Lower leg skin (tissue), 4 donors: ENCODE results near the gene FNDC3B. TPM values are rescaled to one million over a fixed set of nuclear protein-coding genes. Genes with fewer than 3 reads are reported as not detected.

Source experiments
- DNase-seq, 2 donors: peaks; one replicate each; pipeline ENCODE4 v3.0.0-alpha.2; 2019; ENCODE audit warnings: low spot score in 2 of 2
- H3K4me3 ChIP-seq: fragments of 200-600 bp; sonication (generic); 2 replicates; pipeline ENCODE4 v1.5.1; 2017; ENCODE audit warnings: mild to moderate bottlenecking, low read depth; ENCODE audit not compliant: poor library complexity, severe bottlenecking
- POLR2A ChIP-seq, 2 donors: fragments of 450-650 bp; IDR thresholded peaks; one replicate each; pipeline ENCODE4 v1.6.1; 2016 to 2017; ENCODE audit warnings: antibody characterized with exemption in 2 of 2, mild to moderate bottlenecking in 1 of 2, moderate library complexity in 1 of 2
- WGBS, 2 donors: methylation state at CpG; one replicate each; pipeline ENCODE4 v1.1.5; 2018; 5-methylcytosine and 5-hydroxymethylcytosine counted together
- intact Hi-C: fragments of 100-400 bp; cut with DNase I; formaldehyde crosslinking; loops from one replicate; pipeline ENCODE4 v1.15.0; 2023; ENCODE audit warnings: low total_unique reads
- total RNA-seq, 4 donors: library from RNA; depleted of rRNA; stranded (reverse); fragments of >200 nt; gene quantifications; one replicate each; pipeline ENCODE4 v1.1.0, GENCODE V29; 2016
- TF ChIP-seq, protein P1 (sequence below), 3 donors: fragments of 450-650 bp; IDR thresholded peaks; one replicate each; pipeline ENCODE4 v1.5.1; 2016; ENCODE audit warnings: antibody characterized with exemption in 3 of 3, mild to moderate bottlenecking in 3 of 3, moderate library complexity in 2 of 3

The FNDC3B gene
- total RNA-seq, 4 donors from 2014 or later, result 22.9 to 39.3 (median 23.2) TPM

GRCh38 chr3:172104471-172105072, 65.2 kb downstream of the FNDC3B start:
- intact Hi-C loops, result no loop called here
- no peak overlapping the region for H3K4me3 ChIP-seq
- TF ChIP-seq, protein P1, sequence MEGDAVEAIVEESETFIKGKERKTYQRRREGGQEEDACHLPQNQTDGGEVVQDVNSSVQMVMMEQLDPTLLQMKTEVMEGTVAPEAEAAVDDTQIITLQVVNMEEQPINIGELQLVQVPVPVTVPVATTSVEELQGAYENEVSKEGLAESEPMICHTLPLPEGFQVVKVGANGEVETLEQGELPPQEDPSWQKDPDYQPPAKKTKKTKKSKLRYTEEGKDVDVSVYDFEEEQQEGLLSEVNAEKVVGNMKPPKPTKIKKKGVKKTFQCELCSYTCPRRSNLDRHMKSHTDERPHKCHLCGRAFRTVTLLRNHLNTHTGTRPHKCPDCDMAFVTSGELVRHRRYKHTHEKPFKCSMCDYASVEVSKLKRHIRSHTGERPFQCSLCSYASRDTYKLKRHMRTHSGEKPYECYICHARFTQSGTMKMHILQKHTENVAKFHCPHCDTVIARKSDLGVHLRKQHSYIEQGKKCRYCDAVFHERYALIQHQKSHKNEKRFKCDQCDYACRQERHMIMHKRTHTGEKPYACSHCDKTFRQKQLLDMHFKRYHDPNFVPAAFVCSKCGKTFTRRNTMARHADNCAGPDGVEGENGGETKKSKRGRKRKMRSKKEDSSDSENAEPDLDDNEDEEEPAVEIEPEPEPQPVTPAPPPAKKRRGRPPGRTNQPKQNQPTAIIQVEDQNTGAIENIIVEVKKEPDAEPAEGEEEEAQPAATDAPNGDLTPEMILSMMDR (IDR thresholded peaks at IDR 0.05), result no peak
- TF ChIP-seq POLR2A (IDR thresholded peaks at IDR 0.05), result no peak
- no peak for DNase-seq
- 48 to 52% methylated on average over 2 of the region's 2 CpGs for WGBS, 2 donors

- 61 to 70% methylated on average over 4 of the region's 4 CpGs for WGBS, 2 donors
- H3K4me3 ChIP-seq, result no peak overlapping the region
- intact Hi-C loops, result no loop called here
- DNase-seq, result no peak
- TF ChIP-seq, protein P1 (IDR thresholded peaks at IDR 0.05), result no peak
- TF ChIP-seq POLR2A (IDR thresholded peaks at IDR 0.05), result no peak
Observed at GRCh38 chr3:172106037-172106954, 66.9 kb downstream of the FNDC3B start.

GRCh38 chr3:172106989-172107388, 67.6 kb downstream of the FNDC3B start:
- WGBS, 2 donors, result 72 to 75% methylated on average over 7 of the region's 7 CpGs
- no peak overlapping the region for H3K4me3 ChIP-seq
- TF ChIP-seq, protein P1 (IDR thresholded peaks at IDR 0.05), result no peak
- no peak for TF ChIP-seq POLR2A (IDR thresholded peaks at IDR 0.05)
- peak in 1 of 2 donors; percentile 59 for DNase-seq
- intact Hi-C loops, result no loop called here

DNA sequence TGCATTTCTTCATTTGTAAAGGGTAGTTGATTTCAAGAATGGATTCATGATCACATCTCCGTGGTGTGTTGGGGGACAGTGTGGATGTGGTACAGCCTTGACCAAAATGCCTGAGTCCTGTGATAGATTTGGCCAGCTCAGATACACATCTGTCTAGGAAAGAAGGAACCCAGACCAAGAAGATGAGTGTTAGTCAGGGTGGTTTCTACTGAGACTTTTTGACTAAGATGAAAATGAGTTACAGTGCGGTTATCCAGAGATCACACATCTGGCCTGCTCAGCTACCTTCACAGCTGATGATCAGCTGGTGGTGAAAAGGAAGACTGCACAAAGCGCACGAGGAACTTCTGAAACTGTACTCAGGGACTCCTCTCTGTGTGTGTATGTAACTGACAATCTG, 68.0 kb downstream of the FNDC3B start:
- 57 to 76% methylated on average over 4 of the region's 4 CpGs for WGBS, 2 donors
- H3K4me3 ChIP-seq, result no peak overlapping the region
- no peak for TF ChIP-seq POLR2A (IDR thresholded peaks at IDR 0.05)
- TF ChIP-seq, protein P1 (IDR thresholded peaks at IDR 0.05), result no peak
- DNase-seq, result no peak
- intact Hi-C loops, result no loop called here

- TF ChIP-seq POLR2A (IDR thresholded peaks at IDR 0.05), result no peak
- TF ChIP-seq, protein P1 (IDR thresholded peaks at IDR 0.05), result no peak
- intact Hi-C loops, result no loop called here
- no peak overlapping the region for H3K4me3 ChIP-seq
- WGBS, 2 donors, result 97 to 98% methylated on average over 3 of the region's 3 CpGs
- DNase-seq, result no peak
Observed at GRCh38 chr3:172110127-172110779, 70.9 kb downstream of the FNDC3B start.
